HG03066 (cell line): ENCODE measurements around the gene CDH8.

Experiments used
- ATAC-seq: cut with Tn5 transposase; IDR thresholded peaks from one replicate; pipeline ENCODE4 v1.9.1; 2021; ENCODE audit warnings: low read depth; ENCODE audit not compliant: unreplicated experiment

Gene CDH8

GRCh38 chr16:62036101-62036801, at the start of gene CDH8:
CDH8 (minus strand) TSS chr16:62036438; CDS start chr16:62021403, 15,035 bp downstream.
- ATAC-seq = no peak

GRCh38 chr16:62079236-62079635, 43.0 kb upstream of the CDH8 start:
- ATAC-seq = no peak

- no peak for ATAC-seq
Measured at GRCh38 chr16:62077998-62078397, 41.8 kb upstream of the CDH8 start.

GRCh38 chr16:62076886-62077285, 40.6 kb upstream of the CDH8 start:
- no peak for ATAC-seq

- no peak for ATAC-seq
Measured at GRCh38 chr16:62068747-62069146, 32.5 kb upstream of the CDH8 start.

- no peak for ATAC-seq
Measured at GRCh38 chr16:62067981-62068380, 31.7 kb upstream of the CDH8 start.

- ATAC-seq = no peak
Measured at GRCh38 chr16:62067182-62067581, 30.9 kb upstream of the CDH8 start.

GRCh38 chr16:62066747-62067146, 30.5 kb upstream of the CDH8 start:
- ATAC-seq = no peak

- no peak for ATAC-seq
Measured at GRCh38 chr16:62064173-62064572, 27.9 kb upstream of the CDH8 start.

- ATAC-seq = no peak
Measured at GRCh38 chr16:62060089-62060488, 23.9 kb upstream of the CDH8 start.

GRCh38 chr16:62059527-62059926, 23.3 kb upstream of the CDH8 start:
- no peak for ATAC-seq

- no peak for ATAC-seq
Measured at GRCh38 chr16:62058412-62058811, 22.2 kb upstream of the CDH8 start.

GRCh38 chr16:62051942-62052341, 15.7 kb upstream of the CDH8 start:
- ATAC-seq = no peak

- no peak for ATAC-seq
Measured at GRCh38 chr16:62050793-62051192, 14.6 kb upstream of the CDH8 start.

- no peak for ATAC-seq
Measured at GRCh38 chr16:62046801-62047200, 10.6 kb upstream of the CDH8 start.

GRCh38 chr16:62041401-62041800, 5.2 kb upstream of the CDH8 start:
- no peak for ATAC-seq

GRCh38 chr16:62038646-62039045, 2.4 kb upstream of the CDH8 start:
- ATAC-seq = no peak

GRCh38 chr16:62038225-62038624, 2.0 kb upstream of the CDH8 start:
- ATAC-seq = no peak

- no peak for ATAC-seq
Measured at GRCh38 chr16:62036802-62037135, 531 bp upstream of the CDH8 start.

GRCh38 chr16:62035115-62036092, 834 bp downstream of the CDH8 start:
- no peak for ATAC-seq

- ATAC-seq = no peak
Measured at GRCh38 chr16:62034231-62035114, 1.8 kb downstream of the CDH8 start.
